CMK (cell line): ENCODE measurements around the gene NINL.
A peak's percentile ranks its signal among the peaks of the same experiment; 100 is the strongest.
"Not testable (repeated sequence)": the region's sequence is repeated elsewhere in the genome, so short reads cannot be mapped to it uniquely, and the experiment has no call there.

ENCODE experiments used
- DNase-seq: peaks from one replicate; pipeline ENCODE4 v3.0.0-alpha.2; 2010; ENCODE audit warnings: low read depth

Gene NINL

DNA sequence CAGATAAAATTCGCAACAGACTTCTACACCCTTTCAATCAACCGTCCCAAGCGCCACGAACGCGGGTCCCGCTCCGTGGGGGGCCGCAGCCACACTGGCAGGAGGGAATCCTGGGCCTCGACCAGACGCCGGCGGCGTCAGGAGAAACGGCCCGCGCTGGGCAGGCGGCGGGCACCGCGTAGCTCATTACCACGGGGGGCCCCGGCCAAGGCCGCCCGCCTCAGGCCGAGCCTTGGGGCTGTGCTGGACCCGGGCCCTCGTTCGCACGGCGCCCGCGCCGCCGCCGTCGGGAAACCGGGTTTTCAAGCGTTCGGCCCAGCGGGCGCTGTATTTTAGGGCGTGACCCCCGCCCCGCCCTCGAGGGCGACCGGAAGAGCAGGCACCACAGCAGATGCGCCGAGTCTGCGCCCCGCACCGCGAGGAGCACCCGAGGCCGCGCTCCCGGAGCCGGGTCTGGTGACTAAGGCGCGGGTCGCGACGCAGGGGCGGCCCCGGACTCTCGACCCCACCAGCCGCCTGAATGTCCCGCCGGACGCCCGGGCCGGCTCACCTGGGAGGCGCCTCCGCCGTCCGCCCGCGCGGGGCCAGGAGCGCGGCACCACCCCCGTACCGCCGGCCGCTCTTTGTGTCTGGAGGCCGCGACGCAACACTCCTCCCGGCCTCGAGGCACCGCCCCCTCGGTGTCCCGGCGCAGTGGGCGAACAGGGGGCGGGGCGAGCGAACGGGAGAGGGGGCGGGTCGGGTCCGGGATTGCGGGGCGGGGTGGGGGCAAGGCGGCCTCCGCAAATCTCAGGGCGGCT, at the start of gene NINL:
Gene NINL (minus strand): TSS at position 627 of the 800 bp plus-strand sequence. CDS start 58,944 bp downstream, outside the sequence.
- DNase-seq: no peak

DNA sequence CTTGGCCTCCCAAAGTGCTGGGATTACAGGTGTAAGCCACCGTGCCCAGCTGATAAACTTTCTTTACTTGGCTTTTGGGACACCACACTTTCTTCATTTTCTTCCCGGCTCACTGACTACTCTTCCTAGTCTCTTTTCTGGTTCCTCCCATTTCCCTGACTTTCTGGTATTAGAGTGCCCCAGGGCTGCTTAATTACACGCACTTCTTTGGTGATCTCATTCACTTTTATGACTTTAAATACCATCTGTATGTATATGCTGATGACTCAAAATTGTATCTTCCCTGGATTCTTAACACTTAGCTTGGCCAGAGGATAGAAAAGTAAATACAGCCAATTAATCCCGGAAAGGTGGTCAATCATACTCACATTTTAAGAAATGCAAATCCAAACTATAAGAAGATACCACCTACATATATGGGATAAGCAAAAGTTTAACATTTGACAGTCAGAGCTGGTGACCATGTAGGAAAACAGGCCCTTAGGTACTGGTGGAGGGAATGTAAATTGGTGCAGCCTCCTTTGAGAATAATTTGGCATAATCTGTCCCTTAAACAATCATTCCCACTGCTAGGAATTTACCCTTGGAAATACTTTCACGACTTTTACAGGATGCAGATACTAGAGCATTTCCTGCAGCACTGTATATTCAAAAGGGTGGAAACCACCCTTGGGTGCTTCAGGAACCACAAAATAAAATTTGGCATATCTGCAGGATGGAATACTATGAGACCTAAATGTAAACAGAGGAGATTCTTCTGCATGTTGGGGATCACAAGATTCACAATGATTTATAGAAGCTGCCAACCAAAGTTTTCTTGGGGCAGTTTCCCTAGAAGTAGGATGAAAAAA, 47.8 kb upstream of the NINL start:
- no peak for DNase-seq

DNA sequence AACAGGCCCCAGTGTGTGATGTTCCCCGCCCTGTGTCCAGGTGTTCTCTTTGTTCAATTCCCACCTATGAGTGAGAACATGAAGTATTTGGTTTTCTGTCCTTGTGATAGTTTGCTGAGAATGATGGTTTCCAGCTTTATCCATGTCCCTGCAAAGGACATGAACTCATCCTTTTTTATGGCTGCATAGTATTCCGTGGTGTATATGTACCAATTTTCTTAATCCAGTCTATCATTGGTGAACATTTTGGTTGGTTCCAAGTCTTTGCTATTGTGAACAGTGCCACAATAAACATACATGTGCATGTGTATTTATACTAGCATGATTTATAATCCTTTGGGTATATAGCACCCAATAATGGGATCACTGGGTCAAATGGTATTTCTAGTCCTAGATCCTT, 45.3 kb upstream of the NINL start:
- DNase-seq: not testable (repeated sequence)

DNA sequence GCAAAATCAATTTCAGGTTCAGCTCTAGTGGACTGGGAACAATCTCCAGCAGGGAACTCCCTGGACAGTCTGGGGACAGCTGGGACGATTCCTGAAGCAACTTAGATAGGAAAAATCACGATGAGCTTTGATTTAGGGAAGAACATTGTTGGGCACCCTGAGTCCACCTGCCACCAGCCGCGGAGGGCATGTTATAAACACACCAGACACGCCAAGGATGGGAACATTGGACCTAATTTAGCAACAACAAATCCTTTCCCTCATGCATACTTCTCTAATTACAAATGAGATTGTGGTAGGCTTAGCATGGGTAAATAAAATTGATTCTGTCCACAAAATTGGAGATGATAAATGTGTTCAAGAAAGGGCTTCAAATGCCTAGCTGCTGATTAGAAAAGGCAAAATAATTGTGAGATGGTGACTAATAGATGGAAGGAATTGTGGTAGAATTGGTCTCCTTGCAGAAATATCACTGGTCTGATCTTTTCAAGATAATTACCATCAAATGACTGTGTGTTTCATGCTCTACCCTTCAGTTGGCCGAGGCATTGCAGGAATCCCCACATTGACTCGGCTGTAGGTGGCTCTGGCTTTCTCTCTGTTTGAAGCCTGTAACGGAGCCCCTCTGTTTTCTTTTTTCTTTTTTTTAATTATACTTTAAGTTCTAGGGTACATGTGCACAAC, 44.6 kb upstream of the NINL start:
- DNase-seq: no peak

DNA sequence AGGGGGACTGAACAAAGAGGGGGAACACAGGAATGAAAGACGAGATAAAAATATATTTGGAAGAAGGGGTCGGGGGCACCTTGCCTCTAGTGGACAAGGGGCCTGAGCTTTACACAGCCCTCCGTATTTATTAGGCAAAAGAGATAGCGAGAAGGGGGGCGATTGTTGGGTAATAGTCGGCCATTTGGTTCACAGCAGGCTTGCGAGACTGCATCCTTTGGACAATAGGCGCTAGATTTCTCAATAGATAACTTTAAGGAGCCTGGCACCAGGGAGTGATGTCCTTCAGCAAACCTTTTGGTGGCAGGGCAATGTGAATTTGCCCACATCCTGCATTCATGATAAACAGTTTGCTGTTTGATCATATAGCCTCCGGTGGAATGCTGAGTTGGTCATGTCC, 41.4 kb upstream of the NINL start:
- DNase-seq: no peak

DNA sequence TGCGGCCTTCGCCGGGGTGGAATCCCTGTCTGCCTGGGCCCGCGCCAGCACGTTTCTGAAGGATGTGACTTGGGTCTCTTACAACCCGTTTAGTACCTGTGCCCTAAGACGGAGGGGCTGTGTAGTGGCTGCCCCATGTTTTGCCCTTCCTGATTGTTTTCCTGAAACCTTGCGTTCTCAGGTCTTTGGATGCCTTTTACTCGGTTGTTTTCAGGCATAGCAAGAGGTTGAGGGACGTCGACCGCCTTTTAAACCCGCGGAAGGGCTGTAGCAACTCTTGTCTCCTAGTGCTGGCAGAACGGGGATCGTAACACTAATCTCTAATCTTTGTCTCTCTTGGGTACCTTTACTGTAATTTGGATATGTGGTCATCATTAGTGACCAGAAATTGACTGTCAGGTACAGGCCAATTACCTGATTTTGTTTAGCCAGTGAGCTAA, 39.2 kb upstream of the NINL start:
- DNase-seq: no peak

DNA sequence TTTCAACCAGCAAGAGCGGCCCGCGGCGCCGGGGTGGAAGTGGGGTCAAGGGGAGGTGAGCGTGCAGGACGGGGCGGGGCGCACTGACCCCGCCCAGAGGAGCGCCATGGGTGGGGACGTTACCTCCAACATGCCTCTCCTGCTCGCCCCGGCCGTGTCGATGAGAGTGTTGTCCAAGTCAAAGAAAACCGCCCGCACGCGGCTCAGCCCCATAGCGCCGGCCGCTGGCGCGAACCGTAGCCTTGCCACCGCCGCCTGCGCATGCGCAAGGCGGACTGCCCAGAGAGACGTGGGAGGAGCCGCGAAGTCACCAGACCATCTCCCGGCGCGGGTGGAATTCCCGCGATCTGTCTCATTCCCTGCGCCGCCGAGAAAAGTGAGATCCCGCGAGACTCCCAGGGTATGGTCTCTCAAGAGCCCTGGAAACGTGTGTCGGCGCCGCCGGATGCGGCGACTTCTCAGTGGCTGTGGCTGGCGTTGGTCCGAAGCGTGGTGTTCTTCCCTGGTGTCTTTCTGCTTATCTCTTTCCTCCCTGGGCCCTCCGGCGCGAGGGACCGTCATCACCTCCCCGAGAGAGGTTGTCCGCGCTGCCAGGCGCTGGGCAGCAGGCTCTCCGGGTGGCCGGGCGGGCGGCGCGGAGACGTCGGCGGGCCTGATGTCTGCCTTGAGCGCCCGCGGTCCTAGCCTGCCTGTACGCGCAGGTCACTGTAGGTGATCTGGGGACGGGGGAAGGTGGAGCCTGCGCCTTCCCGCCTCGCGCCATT, 38.6 kb upstream of the NINL start, which contains the start of gene NANP:
Gene NANP (minus strand): TSS at position 279 of the 764 bp plus-strand sequence. CDS start 66 bp downstream, at position 213.
- peak; percentile 96 for DNase-seq

DNA sequence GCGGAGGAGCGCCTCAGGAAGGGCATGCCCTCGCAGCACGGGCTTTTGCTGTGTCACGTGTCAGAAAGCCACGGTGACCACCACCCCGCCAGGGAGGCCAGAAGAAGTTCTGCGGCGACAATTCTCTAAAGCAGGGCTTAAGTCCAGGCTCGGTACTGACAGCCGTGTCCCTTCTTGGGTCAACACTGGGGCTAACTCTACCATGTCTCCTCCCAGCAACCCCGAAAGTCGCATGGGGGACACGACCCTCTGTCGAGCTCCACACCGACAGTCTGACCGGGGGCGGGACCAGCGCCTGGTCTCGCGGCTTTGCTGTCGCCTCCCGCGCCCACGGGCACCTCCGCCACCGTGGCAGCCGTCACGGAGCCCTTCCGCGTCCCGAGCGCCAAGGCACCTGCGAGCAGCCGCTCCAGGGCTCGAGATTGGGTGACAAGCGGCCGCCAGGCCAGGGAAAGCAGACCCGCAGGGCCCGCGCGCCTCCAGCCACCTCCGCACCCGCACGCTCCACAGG, 37.9 kb upstream of the NINL start:
- peak; percentile 29 for DNase-seq

DNA sequence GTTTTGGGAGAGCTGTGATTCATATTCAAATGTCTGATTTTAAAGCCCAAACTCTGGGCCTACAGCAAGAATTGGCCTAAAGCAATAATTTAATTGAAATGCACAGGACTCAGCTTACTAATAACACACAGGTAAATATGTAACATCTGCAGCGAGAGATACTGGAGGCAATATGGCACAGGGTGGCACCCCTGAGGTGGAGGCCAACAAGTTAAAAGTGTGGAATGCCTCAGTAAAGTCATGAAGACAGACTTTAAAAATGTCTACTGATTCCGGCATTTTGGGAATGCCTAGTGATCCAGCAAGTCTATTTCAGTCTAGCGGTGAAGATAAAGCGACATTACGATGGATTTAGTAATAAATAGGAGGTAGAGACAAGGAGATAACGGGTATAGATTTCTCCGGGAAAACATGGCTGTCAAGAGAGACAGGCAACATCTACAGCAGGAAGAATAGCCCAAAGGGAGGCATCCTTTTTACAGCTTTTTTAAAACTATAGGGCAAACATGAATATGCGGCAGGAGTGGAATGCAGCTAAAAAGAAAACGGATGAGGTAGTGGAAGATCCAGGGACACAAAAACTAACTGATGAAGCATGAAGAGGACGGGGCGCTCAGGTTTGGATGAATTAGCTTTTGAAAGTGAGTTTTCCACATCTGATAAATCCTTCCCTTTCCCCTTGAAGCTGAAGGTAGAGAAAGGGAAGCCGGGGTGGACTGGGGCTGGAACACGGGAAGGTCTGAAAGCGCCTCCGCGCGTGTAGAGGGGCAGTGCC, 37.3 kb upstream of the NINL start:
- DNase-seq: no peak

DNA sequence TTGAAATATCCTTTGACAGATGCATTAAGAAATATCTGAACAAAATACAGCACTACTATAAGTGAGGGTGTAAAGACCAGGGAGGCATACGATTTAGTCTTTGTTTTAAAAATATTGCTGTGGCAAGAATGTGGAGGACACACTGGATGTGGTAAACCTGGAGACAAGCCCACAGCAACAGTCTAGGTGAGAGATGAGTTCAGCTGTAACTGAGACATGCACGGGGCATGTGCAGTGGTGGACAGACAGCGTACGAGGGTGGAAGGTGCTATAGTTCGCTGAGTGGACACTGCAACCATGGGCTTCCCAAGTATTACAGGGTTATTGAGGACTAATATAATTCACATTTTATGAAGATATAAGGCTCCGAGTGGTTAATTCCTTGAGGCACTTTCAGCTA, 36.7 kb upstream of the NINL start:
- DNase-seq: no peak

DNA sequence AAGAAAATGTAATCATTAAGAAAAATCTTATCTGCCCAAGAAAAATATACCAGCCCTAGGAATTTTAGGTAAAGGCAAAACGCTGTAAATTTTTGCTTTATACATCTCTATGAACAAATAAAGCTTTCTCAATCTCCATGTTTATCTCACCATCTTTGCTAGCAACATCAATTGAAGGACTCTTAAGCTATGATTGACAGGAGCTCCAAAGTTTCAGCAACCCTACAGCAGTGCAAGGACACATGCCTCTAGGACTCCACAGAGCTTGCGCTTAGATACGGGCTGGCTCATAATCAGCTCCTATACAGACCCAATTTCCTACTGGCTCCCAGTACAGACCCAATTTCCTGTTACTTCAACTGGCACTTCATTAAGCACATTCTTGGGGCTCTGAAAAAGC, 34.2 kb upstream of the NINL start:
- DNase-seq: no peak

DNA sequence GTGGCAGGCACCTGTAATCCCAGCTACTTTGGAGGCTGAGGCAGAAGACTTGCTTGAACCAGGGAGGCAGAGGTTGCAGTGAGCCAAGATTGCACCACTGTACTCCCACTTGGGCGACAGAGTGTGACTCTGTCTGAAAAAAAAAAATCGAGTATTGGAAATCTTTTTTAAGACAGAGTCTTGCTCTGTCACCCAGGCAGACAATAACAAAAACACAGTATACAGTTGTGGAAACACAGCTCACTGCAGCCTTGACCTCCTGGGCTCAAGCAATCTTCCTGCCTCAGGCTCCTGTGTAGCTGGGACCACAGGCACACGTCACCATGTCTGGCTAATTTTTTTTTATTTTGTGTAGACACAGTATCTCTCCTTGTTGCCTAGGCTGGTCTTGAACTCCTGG, 23.4 kb upstream of the NINL start:
- DNase-seq: no peak

DNA sequence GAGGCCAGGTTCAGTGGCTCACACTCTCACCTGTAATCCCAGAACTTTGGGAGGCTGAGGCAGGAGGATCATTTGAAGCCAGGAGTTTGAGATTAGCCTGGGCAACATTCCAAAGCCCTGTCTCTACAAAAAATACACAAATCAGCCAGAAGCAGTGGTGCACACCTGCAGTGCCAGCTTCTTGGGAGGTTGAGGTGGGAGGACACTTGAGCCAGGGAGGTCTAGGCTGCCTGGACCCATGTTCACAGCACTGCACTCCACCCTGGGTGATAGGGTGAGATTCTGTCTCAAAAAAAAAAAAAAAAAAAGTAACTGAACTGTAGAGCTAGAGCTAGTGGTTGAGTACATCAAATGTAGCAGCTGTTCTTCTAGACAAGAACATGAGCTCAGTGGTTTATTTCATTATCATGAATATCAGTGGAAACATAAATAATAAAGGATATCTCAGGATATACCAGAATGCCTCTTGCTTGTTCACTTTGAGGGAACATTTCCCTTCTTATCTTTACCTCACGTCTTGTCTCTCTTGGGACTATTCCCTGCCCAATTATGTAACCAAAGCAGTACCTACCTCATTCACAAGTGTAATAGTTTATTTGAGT, 20.9 kb upstream of the NINL start:
- no peak for DNase-seq

DNA sequence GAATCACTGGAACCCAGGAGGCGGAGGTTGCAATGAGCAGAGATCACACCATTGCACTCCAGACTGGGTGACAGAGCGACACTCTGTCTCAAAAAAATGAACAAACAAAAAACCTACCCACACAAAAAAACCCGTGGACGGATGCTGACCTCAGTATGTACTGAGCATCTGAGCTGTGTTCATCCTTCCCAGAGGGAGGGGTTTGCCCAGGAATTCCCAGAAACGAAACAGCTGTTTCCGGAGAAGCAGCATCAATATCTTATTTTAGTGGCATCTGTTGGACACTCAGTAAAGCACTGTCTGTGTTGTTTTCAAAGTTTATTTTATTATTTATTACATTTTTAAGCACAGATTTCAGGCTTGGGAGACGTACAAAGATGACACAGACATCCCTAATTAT, 19.8 kb upstream of the NINL start:
- no peak for DNase-seq

DNA sequence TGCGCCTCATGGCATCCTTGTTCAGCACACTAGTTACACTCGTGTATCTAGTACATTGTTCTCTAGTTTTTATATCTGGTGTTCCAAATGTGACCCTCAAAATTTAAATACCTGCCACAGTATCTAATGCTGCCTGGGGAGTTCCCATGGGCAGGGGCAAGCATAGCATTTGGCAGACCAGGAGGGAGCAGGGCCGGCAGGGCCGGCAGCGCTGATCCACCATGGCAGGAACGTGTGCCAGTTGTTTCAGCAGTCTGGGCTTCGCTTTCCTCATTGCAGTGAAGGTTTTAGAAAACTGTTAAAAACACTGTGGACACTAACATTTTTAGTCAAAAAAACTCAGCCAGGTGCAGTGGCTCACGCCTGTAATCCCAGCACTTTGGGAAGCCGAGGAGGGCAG, 19.3 kb upstream of the NINL start:
- no peak for DNase-seq

DNA sequence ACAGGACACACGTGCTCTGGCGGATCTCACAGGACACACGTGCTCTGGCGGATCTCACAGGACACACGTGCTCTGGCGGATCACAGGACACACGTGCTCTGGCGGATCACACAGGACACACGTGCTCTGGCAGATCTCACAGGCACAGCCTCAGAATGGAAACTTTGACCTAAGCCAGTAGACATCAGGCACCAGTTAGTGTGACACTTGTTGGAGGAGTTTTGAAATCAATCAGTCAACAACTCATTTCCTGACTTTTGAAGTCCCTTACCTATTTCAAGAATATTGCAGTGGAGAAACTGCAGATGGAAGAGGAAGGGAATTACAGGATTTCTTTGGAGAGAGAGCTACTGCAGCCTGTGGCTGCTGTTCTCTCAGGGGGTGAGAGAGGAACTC, 17.6 kb upstream of the NINL start:
- DNase-seq: not testable (repeated sequence)

DNA sequence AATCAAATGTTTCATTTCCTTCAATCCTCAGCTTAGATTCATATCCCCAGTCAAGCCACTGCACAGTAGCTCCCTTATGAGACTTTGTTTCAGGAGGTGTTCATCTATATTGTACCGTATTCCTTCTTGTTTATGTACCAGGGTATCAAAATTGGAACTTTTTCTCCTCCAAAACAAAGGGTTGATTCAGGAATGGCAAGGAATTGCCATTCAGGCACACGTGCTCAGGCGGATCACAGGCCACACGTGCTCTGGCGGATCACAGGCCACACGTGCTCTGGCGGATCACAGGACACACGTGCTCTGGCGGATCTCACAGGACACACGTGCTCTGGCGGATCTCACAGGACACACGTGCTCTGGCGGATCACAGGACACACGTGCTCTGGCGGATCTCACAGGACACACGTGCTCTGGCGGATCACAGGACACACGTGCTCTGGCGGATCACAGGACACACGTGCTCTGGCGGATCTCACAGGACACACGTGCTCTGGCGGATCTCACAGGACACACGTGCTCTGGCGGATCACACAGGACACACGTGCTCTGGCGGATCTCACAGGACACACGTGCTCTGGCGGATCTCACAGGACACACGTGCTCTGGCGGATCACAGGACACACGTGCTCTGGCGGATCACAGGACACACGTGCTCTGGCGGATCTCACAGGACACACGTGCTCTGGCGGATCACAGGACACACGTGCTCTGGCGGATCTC, 17.0 kb upstream of the NINL start:
- DNase-seq: not testable (repeated sequence)

DNA sequence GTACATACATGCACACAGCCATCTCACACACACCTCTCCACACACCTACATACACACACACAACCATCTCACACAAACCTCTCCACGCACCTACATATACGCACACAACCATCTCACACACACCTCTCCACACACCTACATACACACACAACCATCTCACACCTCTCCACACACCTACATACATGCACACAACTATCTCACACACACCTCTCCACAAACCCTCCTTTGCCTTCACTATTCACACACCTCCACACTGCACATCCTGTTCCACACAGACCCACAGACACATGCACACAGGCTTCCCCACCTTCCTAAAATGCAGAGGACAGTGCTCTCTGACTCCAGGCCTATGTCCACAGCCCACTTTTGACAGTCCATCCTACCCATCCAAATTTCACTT, 16.3 kb upstream of the NINL start:
- DNase-seq: no peak

DNA sequence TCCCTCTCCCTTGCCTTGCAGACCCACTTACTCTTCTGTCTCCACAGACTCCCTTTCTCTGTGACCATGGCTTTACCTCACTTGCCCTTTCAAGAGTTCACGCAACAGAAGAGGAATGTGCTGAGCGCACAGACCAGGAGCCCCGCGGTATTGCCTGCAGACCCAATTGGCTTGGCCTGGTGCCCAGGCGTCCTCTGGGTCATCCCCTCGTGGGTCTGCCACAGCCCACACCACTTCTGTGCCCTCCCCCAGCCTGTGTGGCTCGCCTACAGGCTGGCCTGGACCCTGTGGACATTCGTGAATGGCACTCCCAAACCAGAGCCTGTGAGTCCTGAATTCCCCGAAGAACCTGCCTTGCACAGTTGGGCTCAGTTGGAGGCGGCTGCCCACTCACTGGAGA, 15.3 kb upstream of the NINL start:
- DNase-seq: no peak
